Retinal pigment epithelial cell (primary cell): Measurements from ENCODE around the gene CRACR2A.

Experiments
- DNase-seq: peaks from one replicate; pipeline ENCODE4 v3.0.0-alpha.2; 2010; ENCODE audit warnings: low read depth
- H3K4me3 ChIP-seq: 2 replicates; pipeline ENCODE4 v1.5.1; 2011; ENCODE audit warnings: mild to moderate bottlenecking, low read length, control low read depth, moderate library complexity
- CTCF ChIP-seq: conservative IDR thresholded peaks from 2 replicates; pipeline ENCODE4 v1.5.1; 2011; ENCODE audit warnings: low read depth, low read length, control low read depth, inconsistent platforms

The CRACR2A gene

GRCh38 chr12:3641428-3642018 is 111.4 kb downstream of the CRACR2A start:
- TF ChIP-seq CTCF = no peak
- DNase-seq = no peak
- no peak overlapping the region for H3K4me3 ChIP-seq

DNA sequence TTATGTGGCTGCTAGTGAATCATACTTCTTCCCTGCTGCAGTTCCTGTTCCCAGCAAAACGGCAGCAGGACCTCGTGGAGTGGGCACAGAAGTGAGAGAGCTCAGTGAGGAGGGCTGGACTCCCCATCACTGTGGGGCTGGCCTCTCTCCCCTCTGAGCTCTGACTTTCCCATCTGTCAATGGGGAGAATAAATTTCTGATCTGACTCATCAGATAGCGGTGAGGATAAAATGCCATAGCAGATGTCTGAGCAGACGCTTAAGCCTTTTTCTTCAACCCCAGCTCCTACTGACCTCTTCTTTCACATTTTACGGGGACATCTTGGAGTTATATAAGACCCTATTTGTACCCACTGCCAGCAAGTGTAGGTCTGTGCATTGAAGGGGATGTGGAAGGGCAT is 116.6 kb downstream of the CRACR2A start:
- no peak for DNase-seq
- no peak for TF ChIP-seq CTCF
- no peak overlapping the region for H3K4me3 ChIP-seq

- H3K4me3 ChIP-seq = no peak overlapping the region
- no peak for DNase-seq
- TF ChIP-seq CTCF = no peak
Observed at GRCh38 chr12:3634348-3634747, 118.6 kb downstream of the CRACR2A start.

- TF ChIP-seq CTCF = no peak
- H3K4me3 ChIP-seq = no peak overlapping the region
- no peak for DNase-seq
Observed at GRCh38 chr12:3633396-3633795, 119.5 kb downstream of the CRACR2A start.

- H3K4me3 ChIP-seq = no peak overlapping the region
- TF ChIP-seq CTCF = no peak
- DNase-seq = no peak
Observed at GRCh38 chr12:3632754-3633153, 120.2 kb downstream of the CRACR2A start.

DNA sequence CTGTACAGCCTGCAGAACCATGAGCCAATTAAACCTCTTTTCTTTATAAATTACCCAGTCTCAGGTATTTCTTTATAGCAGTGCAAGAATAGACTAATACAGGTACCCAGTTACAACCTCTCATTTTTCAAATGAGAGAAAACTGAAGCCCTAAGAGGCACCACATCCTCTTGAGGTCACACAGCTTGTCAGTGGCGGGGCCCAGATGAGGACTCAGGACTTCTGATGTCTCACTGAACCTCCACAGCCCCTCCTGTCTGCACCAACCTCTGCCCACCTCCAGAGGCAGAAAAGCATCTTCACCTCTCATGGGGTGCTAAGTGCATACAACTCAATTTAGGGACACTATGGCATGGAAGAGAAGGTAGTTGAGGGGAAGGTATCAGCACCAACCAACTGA is 120.7 kb downstream of the CRACR2A start:
- DNase-seq = no peak
- H3K4me3 ChIP-seq = no peak overlapping the region
- TF ChIP-seq CTCF = no peak

GRCh38 chr12:3631759-3632158 is 121.2 kb downstream of the CRACR2A start:
- no peak overlapping the region for H3K4me3 ChIP-seq
- DNase-seq = no peak
- TF ChIP-seq CTCF = no peak
